ENCODE measurements around the gene EDEM3.

DNA sequence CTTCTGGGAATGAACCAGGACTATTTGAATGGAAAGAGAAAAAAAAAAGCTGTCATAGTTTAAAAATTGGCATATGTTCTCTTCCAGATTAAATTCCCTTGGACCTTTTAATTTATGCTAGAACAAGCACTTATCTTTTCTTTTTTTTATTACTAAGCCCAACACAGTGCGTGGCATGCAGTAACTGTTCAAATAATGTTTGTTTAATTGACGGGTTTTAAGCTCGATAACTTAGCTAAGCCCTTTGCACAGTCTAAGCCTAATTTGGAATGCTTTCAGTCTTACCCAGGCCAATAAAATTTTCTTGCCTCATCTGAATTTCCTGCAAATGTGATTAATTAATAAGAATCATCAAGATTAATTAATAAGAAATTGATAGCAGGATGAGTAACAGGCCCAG lies 39.3 kb upstream of the EDEM3 start:
- TF ChIP-seq, protein P1, sequence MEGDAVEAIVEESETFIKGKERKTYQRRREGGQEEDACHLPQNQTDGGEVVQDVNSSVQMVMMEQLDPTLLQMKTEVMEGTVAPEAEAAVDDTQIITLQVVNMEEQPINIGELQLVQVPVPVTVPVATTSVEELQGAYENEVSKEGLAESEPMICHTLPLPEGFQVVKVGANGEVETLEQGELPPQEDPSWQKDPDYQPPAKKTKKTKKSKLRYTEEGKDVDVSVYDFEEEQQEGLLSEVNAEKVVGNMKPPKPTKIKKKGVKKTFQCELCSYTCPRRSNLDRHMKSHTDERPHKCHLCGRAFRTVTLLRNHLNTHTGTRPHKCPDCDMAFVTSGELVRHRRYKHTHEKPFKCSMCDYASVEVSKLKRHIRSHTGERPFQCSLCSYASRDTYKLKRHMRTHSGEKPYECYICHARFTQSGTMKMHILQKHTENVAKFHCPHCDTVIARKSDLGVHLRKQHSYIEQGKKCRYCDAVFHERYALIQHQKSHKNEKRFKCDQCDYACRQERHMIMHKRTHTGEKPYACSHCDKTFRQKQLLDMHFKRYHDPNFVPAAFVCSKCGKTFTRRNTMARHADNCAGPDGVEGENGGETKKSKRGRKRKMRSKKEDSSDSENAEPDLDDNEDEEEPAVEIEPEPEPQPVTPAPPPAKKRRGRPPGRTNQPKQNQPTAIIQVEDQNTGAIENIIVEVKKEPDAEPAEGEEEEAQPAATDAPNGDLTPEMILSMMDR (IDR thresholded peaks at IDR 0.05) = no peak
- TF ChIP-seq POLR2A (IDR thresholded peaks at IDR 0.05) = no peak

Measured in vagina (tissue), 2 donors.